ENCODE data around the gene FHL2.

GRCh38 chr2:105390454-105390853, 8.4 kb downstream of the FHL2 start:
- TF ChIP-seq, protein P1, sequence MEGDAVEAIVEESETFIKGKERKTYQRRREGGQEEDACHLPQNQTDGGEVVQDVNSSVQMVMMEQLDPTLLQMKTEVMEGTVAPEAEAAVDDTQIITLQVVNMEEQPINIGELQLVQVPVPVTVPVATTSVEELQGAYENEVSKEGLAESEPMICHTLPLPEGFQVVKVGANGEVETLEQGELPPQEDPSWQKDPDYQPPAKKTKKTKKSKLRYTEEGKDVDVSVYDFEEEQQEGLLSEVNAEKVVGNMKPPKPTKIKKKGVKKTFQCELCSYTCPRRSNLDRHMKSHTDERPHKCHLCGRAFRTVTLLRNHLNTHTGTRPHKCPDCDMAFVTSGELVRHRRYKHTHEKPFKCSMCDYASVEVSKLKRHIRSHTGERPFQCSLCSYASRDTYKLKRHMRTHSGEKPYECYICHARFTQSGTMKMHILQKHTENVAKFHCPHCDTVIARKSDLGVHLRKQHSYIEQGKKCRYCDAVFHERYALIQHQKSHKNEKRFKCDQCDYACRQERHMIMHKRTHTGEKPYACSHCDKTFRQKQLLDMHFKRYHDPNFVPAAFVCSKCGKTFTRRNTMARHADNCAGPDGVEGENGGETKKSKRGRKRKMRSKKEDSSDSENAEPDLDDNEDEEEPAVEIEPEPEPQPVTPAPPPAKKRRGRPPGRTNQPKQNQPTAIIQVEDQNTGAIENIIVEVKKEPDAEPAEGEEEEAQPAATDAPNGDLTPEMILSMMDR (conservative IDR thresholded peaks at IDR 0.05 in 1 of 2, IDR thresholded peaks at IDR 0.05 in 1 of 2; ENCODE audit: extremely low read depth in 1 of 2, insufficient read depth in 1 of 2, low read depth in 1 of 2, low read length in 2 of 2) = no peak
- TF ChIP-seq EZH2 (IDR thresholded peaks at IDR 0.05; ENCODE audit: borderline replicate concordance, low read length) = no peak
